C1 segment of cervical spinal cord (tissue), 14 donors: Measurements from ENCODE around the gene PRRC2C.
"Not testable (repeated sequence)": the region's sequence is repeated elsewhere in the genome, so short reads cannot be mapped to it uniquely, and the experiment has no call there.

Source experiments
- DNase-seq, 14 donors: peaks; one replicate each; lab custom pipeline; 2025; lab: John Stamatoyannopoulos, UW

PRRC2C gene

GRCh38 chr1:171485375-171486047 is at the start of gene PRRC2C:
TSS of gene PRRC2C (plus strand) at chr1:171485530. CDS start at chr1:171512089, 26,559 bp downstream.
- peak; percentile 79 to 95 (median 93) for DNase-seq

- no peak for DNase-seq
These were observed 46.9 kb upstream of the PRRC2C start for GRCh38 chr1:171438441-171438840.

- DNase-seq: not testable (repeated sequence)
These were observed 45.1 kb upstream of the PRRC2C start for GRCh38 chr1:171440201-171440600.

- not testable (repeated sequence) for DNase-seq
These were observed 43.9 kb upstream of the PRRC2C start for GRCh38 chr1:171441278-171441895.

GRCh38 chr1:171446386-171446785 is 38.9 kb upstream of the PRRC2C start:
- no peak for DNase-seq

GRCh38 chr1:171455967-171456366 is 29.4 kb upstream of the PRRC2C start:
- no peak for DNase-seq

- peak in 1 of 14 donors; percentile 90 for DNase-seq
These were observed 27.9 kb upstream of the PRRC2C start for GRCh38 chr1:171457412-171457811.

- no peak for DNase-seq
These were observed 25.2 kb upstream of the PRRC2C start for GRCh38 chr1:171460018-171460620.

- DNase-seq: no peak
These were observed 17.7 kb upstream of the PRRC2C start for GRCh38 chr1:171467626-171468025.

- DNase-seq: no peak
These were observed 17.1 kb upstream of the PRRC2C start for GRCh38 chr1:171468120-171468750.

GRCh38 chr1:171470726-171471125 is 14.6 kb upstream of the PRRC2C start:
- no peak for DNase-seq

GRCh38 chr1:171472183-171472647 is 13.1 kb upstream of the PRRC2C start:
- no peak for DNase-seq

- no peak for DNase-seq
These were observed 8.5 kb upstream of the PRRC2C start for GRCh38 chr1:171476829-171477228.

- DNase-seq: no peak
These were observed 7.5 kb upstream of the PRRC2C start for GRCh38 chr1:171477804-171478203.

GRCh38 chr1:171480035-171480434 is 5.3 kb upstream of the PRRC2C start:
- DNase-seq: no peak

- no peak for DNase-seq
These were observed 463 bp upstream of the PRRC2C start for GRCh38 chr1:171484760-171485374.

- peak in 7 of 14 donors; percentile 25 to 72 (median 35) for DNase-seq
These were observed 754 bp downstream of the PRRC2C start for GRCh38 chr1:171486048-171486519.

- DNase-seq: no peak
These were observed 1.7 kb downstream of the PRRC2C start for GRCh38 chr1:171487038-171487437.

GRCh38 chr1:171488190-171488929 is 3.0 kb downstream of the PRRC2C start:
- DNase-seq: no peak

GRCh38 chr1:171494076-171494475 is 8.7 kb downstream of the PRRC2C start:
- DNase-seq: no peak

GRCh38 chr1:171495444-171495843 is 10.1 kb downstream of the PRRC2C start:
- DNase-seq: no peak
